ENCODE results near the gene KATNIP. TPM values are rescaled to one million over a fixed set of nuclear protein-coding genes. Genes with fewer than 3 reads are reported as not detected.

Gene KATNIP
- total RNA-seq, 4 donors from 2014 or later = 11.2 to 20.0 (median 17.5) TPM

DNA sequence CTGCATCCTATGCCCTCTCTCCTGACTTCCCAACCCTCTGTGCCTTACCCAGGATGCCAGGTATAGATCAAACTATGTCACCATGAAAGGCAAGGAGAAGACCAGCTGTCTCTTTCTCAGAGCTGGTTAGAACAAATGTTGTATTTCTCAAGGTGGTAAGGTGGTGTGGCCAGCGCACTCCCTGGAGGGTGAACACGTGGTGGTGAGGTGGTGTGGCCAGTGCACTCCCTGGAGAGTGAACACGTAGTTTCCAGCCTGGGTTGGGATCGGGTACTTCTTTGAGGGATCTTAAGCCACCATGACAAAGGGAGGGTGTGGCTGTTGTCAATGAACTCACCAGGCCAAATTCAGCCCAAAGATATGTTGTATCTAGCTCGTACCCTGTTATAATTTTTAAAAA lies 26.8 kb downstream of the KATNIP start:
- no peaks in the 10 kb centered on the region for H3K9me3 ChIP-seq
- intact Hi-C loops (cut with DNase I) = no loop called here
- H3K36me3 ChIP-seq = peaks cover 0 to 12% (median 10%) of the 10 kb centered on the region in 4 donors
- no peak overlapping the region for H3K27ac ChIP-seq (replicated peaks in 1 of 4)
- no peak for DNase-seq (ENCODE audit: extremely low spot score)
- H3K27me3 ChIP-seq = no peaks in the 10 kb centered on the region
- no peak overlapping the region for H3K4me3 ChIP-seq
- peaks cover 6 to 19% (median 17%) of the 10 kb centered on the region in 4 donors for H3K4me1 ChIP-seq
- 78% methylated on average over 5 of the region's 5 CpGs for WGBS
- TF ChIP-seq EP300 (IDR thresholded peaks at IDR 0.05) (no peak), POLR2A (IDR thresholded peaks at IDR 0.05; ENCODE audit: low read depth) (no peak), POLR2AphosphoS5 (IDR thresholded peaks at IDR 0.05) (no peak)
- TF ChIP-seq, protein P1, sequence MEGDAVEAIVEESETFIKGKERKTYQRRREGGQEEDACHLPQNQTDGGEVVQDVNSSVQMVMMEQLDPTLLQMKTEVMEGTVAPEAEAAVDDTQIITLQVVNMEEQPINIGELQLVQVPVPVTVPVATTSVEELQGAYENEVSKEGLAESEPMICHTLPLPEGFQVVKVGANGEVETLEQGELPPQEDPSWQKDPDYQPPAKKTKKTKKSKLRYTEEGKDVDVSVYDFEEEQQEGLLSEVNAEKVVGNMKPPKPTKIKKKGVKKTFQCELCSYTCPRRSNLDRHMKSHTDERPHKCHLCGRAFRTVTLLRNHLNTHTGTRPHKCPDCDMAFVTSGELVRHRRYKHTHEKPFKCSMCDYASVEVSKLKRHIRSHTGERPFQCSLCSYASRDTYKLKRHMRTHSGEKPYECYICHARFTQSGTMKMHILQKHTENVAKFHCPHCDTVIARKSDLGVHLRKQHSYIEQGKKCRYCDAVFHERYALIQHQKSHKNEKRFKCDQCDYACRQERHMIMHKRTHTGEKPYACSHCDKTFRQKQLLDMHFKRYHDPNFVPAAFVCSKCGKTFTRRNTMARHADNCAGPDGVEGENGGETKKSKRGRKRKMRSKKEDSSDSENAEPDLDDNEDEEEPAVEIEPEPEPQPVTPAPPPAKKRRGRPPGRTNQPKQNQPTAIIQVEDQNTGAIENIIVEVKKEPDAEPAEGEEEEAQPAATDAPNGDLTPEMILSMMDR (IDR thresholded peaks at IDR 0.05) = no peak

DNA sequence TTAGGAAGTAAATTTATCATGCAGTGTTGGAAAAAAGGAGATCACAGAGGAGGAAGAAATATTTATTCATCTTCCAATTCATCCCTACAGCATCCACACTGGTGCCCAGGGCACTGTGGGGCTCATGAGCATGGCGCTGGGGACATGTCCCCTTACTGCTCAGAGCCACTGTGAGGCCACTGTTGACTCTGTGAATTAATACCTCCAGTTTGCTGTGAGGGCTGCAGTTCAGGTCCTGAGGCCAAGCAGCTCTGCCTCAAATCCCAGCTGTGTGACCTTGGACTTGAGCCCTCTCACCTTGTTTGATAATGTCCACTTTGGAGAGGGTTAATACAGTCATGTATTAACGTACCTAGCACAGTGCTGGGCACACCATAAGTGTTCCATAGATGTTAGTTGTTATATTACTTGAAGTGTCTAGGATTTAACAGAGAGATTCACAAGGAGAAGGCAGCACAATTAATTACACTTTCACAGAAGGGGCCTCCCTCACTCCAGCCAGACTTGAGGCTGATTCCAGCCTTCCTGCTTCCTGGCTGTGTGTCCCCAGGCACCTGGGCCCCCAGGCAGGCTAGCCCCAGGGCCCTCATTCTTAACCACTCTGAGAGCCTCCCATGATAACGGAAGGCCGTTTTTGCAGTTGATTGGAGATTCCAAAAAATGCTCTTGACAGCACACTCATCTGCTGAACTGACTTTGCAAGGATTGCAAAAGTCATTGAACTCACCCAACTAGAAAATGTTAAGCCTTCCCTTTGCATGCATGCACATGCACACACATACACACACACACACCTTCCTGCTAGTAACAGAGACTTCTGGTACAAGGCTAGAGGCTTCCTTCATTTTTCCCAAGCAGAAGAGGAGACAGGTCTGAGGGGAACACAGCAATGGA lies 29.4 kb downstream of the KATNIP start:
- DNase-seq (ENCODE audit: extremely low spot score) = no peak
- no peaks in the 10 kb centered on the region for H3K27me3 ChIP-seq
- intact Hi-C loops (cut with DNase I) = no loop called here

GRCh38 chr16:27582883-27583282 lies 32.9 kb downstream of the KATNIP start:
- H3K36me3 ChIP-seq = peaks cover 0 to 14% (median 2%) of the 10 kb centered on the region in 4 donors
- TF ChIP-seq, protein P1 (IDR thresholded peaks at IDR 0.05) = no peak
- TF ChIP-seq POLR2AphosphoS5 (IDR thresholded peaks at IDR 0.05) (no peak), EP300 (IDR thresholded peaks at IDR 0.05) (no peak), POLR2A (IDR thresholded peaks at IDR 0.05; ENCODE audit: low read depth) (no peak)
- no peaks in the 10 kb centered on the region for H3K9me3 ChIP-seq
- intact Hi-C loops (cut with DNase I) = no loop called here
- DNase-seq (ENCODE audit: extremely low spot score) = no peak
- 81% methylated on average over 2 of the region's 2 CpGs for WGBS
- peaks cover 0 to 18% (median 17%) of the 10 kb centered on the region in 4 donors for H3K4me1 ChIP-seq
- H3K4me3 ChIP-seq = no peak overlapping the region
- H3K27me3 ChIP-seq = no peaks in the 10 kb centered on the region
- no peak overlapping the region for H3K27ac ChIP-seq (replicated peaks in 1 of 4)

More for the DNA sequence above, 29.4 kb downstream of the KATNIP start:
- H3K4me1 ChIP-seq = peaks cover 0 to 19% (median 17%) of the 10 kb centered on the region in 4 donors
- peaks cover 0 to 22% (median 10%) of the 10 kb centered on the region in 4 donors for H3K36me3 ChIP-seq
- WGBS = 60% methylated on average over 4 of the region's 4 CpGs
- peak overlapping the region; percentile 25 to 69 (median 45) for H3K27ac ChIP-seq (replicated peaks in 1 of 4)
- H3K9me3 ChIP-seq = no peaks in the 10 kb centered on the region
- TF ChIP-seq POLR2AphosphoS5 (IDR thresholded peaks at IDR 0.05) = no peak
- no peak for TF ChIP-seq EP300 (IDR thresholded peaks at IDR 0.05)
- TF ChIP-seq, protein P1 (IDR thresholded peaks at IDR 0.05) = no peak
- no peak for TF ChIP-seq POLR2A (IDR thresholded peaks at IDR 0.05; ENCODE audit: low read depth)
- H3K4me3 ChIP-seq = no peak overlapping the region

- no peak overlapping the region for H3K27ac ChIP-seq (replicated peaks in 1 of 4)
Observed at GRCh38 chr16:27583634-27584033, 33.7 kb downstream of the KATNIP start.

More at GRCh38 chr16:27583634-27584033, 33.7 kb downstream of the KATNIP start:
- H3K36me3 ChIP-seq = peaks cover 0 to 14% (median 2%) of the 10 kb centered on the region in 4 donors
- TF ChIP-seq EP300 (IDR thresholded peaks at IDR 0.05) (no peak), POLR2AphosphoS5 (IDR thresholded peaks at IDR 0.05) (no peak), POLR2A (IDR thresholded peaks at IDR 0.05; ENCODE audit: low read depth) (no peak)
- TF ChIP-seq, protein P1 (IDR thresholded peaks at IDR 0.05) = no peak
- H3K4me3 ChIP-seq = no peak overlapping the region
- H3K4me1 ChIP-seq = peaks cover 0 to 11% (median 11%) of the 10 kb centered on the region in 4 donors
- WGBS = 100% methylated on average over 1 of the region's 1 CpG
- no peaks in the 10 kb centered on the region for H3K9me3 ChIP-seq
- intact Hi-C loops (cut with DNase I) = no loop called here
- H3K27me3 ChIP-seq = no peaks in the 10 kb centered on the region
- DNase-seq (ENCODE audit: extremely low spot score) = no peak

Data from esophagus muscularis mucosa (tissue), 4 donors.